GM12874 (cell line): ENCODE results near the gene VPS26B.

Source experiments
- CTCF ChIP-seq: IDR thresholded peaks from 2 replicates; pipeline ENCODE4 v1.5.1; 2011; ENCODE audit warnings: low read depth, mild to moderate bottlenecking, control low read depth, low read length, moderate library complexity; ENCODE audit not compliant: insufficient read depth

The VPS26B gene

GRCh38 chr11:134277183-134278001 is 52.9 kb downstream of the VPS26B start:
- no peak for TF ChIP-seq CTCF

- no peak for TF ChIP-seq CTCF
Observed at GRCh38 chr11:134278356-134278755, 53.9 kb downstream of the VPS26B start.

- TF ChIP-seq CTCF = no peak
Observed at GRCh38 chr11:134282121-134283045, 57.9 kb downstream of the VPS26B start.

- no peak for TF ChIP-seq CTCF
Observed at GRCh38 chr11:134283461-134284230, 59.2 kb downstream of the VPS26B start.

- no peak for TF ChIP-seq CTCF
Observed at GRCh38 chr11:134287561-134287960, 63.1 kb downstream of the VPS26B start.

GRCh38 chr11:134288486-134288885 is 64.0 kb downstream of the VPS26B start:
- TF ChIP-seq CTCF = no peak

- TF ChIP-seq CTCF = no peak
Observed at GRCh38 chr11:134289167-134289566, 64.7 kb downstream of the VPS26B start.
